Peyer's patch (tissue), 4 donors: ENCODE results near the gene LMX1B. TPM values are rescaled to one million over a fixed set of nuclear protein-coding genes. Genes with fewer than 3 reads are reported as not detected.

Experiments
- DNase-seq, 3 donors: peaks; one replicate each; pipeline ENCODE4 v3.0.0-alpha.2; 2017 to 2019
- H3K27ac ChIP-seq, 4 donors: fragments of 200-600 bp; sonication (generic); one replicate each; pipeline ENCODE4 v1.5.1; 2016 to 2019
- H3K27me3 ChIP-seq, 2 donors: fragments of 200-600 bp; sonication (generic); one replicate each; pipeline ENCODE4 v1.5.1; 2019
- H3K36me3 ChIP-seq, 3 donors: fragments of 200-600 bp; sonication (generic); one replicate each; pipeline ENCODE4 v1.5.1; 2016 to 2019
- H3K4me1 ChIP-seq, 4 donors: fragments of 200-600 bp; sonication (generic); one replicate each; pipeline ENCODE4 v1.5.1; 2016 to 2019
- H3K4me3 ChIP-seq, 4 donors: fragments of 200-600 bp; sonication (generic); 1 replicate in 3 of 4; 2 replicates in 1 of 4; pipeline ENCODE4 v1.5.1; 2016 to 2019; ENCODE audit warnings: mild to moderate bottlenecking in 1 of 4
- H3K9me3 ChIP-seq, 4 donors: fragments of 200-600 bp; sonication (generic); one replicate each; pipeline ENCODE4 v1.5.1; 2016 to 2019; ENCODE audit warnings: mild to moderate bottlenecking in 1 of 4
- POLR2A ChIP-seq, 2 donors: fragments of 450-650 bp; IDR thresholded peaks; one replicate each; pipeline ENCODE4 v1.5.1; 2017; ENCODE audit warnings: antibody characterized with exemption in 2 of 2, mild to moderate bottlenecking in 2 of 2, moderate library complexity in 2 of 2
- total RNA-seq, 4 donors: library from RNA; depleted of rRNA; stranded (reverse); fragments of >200 nt; gene quantifications; one replicate each; pipeline ENCODE4 v1.1.0, GENCODE V29; 2016
- TF ChIP-seq, protein P1 (sequence below), 6 experiments: fragments of 450-650 bp in 4 of 6; fragments of 200-600 bp in 2 of 6; sonication (generic) in 1 of 6; IDR thresholded peaks; one replicate each; pipeline ENCODE4 v1.5.1; 2017 to 2019; ENCODE audit warnings: antibody characterized with exemption in 6 of 6, mild to moderate bottlenecking in 3 of 6, moderate library complexity in 1 of 6

LMX1B gene
- total RNA-seq, 4 donors from 2014 or later: not detected

DNA sequence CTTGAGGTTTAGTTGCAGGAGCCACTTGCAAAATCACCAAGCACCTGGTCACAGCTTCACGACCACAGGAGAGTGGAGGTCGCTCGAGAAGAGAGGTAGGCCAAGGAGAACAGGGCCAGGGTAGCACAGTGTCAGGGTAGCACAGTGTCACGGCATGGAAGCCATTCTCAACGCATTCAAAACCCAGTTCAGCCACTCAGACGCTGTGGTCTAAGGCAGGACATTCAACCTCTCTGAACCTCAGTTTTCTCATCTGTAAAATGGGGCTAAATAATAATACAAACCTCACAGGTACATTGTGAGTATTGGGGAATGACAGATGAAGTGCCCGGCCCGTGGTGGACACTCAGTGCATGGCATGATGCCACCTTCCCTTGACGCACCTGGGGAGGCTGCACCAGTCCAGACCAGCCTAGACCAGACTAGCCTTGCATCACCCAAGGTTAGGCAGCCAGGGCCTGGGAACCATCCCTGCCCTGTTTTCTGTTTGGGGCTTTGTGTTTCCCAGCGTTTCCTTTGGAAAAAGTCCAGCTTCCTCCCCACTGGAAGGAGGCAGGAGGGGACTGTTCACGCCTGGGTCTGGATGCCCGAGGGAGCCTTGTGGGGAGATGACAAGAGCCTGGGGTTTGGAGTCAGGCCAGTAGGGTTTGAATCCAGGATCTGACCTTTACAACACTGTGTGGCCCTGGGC lies 7.8 kb upstream of the LMX1B start:
- Histone ChIP-seq H3K4me1 (peaks cover 0 to 8% (median 2%) of the 10 kb centered on the region in 4 donors), H3K9me3 (no peaks in the 10 kb centered on the region), H3K27me3 (peaks cover 0 to 13% of the 10 kb centered on the region in 2 donors), H3K27ac (no peak overlapping the region), H3K36me3 (no peaks in the 10 kb centered on the region), H3K4me3 (no peak overlapping the region)
- TF ChIP-seq, protein P1, sequence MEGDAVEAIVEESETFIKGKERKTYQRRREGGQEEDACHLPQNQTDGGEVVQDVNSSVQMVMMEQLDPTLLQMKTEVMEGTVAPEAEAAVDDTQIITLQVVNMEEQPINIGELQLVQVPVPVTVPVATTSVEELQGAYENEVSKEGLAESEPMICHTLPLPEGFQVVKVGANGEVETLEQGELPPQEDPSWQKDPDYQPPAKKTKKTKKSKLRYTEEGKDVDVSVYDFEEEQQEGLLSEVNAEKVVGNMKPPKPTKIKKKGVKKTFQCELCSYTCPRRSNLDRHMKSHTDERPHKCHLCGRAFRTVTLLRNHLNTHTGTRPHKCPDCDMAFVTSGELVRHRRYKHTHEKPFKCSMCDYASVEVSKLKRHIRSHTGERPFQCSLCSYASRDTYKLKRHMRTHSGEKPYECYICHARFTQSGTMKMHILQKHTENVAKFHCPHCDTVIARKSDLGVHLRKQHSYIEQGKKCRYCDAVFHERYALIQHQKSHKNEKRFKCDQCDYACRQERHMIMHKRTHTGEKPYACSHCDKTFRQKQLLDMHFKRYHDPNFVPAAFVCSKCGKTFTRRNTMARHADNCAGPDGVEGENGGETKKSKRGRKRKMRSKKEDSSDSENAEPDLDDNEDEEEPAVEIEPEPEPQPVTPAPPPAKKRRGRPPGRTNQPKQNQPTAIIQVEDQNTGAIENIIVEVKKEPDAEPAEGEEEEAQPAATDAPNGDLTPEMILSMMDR (IDR thresholded peaks at IDR 0.05): no peak
- TF ChIP-seq POLR2A (IDR thresholded peaks at IDR 0.05): no peak
- peak in 1 of 3 donors; percentile 14 for DNase-seq

DNA sequence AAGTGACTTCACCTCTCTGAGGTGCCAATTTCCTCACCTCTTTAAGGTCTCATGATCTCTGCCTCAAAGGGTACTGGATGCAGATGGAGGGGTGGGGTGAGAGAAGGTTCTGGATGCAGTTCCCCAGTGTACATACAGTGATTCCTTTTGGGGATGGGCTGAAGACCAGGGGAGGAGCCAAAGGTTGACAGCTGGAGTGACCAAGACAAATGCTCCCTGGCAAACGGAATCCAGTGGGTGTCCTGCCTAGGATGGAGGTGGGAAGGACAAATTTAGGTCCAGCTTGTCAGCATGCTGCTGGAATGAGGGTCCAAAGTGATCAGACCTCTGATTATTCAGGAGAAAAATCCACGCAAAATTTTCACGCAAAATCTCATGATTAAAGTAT lies 7.3 kb upstream of the LMX1B start:
- H3K27ac ChIP-seq: no peak overlapping the region
- H3K36me3 ChIP-seq: no peaks in the 10 kb centered on the region
- H3K4me3 ChIP-seq: no peak overlapping the region
- H3K9me3 ChIP-seq: no peaks in the 10 kb centered on the region
- no peak for DNase-seq
- H3K4me1 ChIP-seq: peaks cover 0 to 14% (median 5%) of the 10 kb centered on the region in 4 donors
- no peak for TF ChIP-seq POLR2A (IDR thresholded peaks at IDR 0.05)
- H3K27me3 ChIP-seq: peaks cover 0 to 13% of the 10 kb centered on the region in 2 donors

DNA sequence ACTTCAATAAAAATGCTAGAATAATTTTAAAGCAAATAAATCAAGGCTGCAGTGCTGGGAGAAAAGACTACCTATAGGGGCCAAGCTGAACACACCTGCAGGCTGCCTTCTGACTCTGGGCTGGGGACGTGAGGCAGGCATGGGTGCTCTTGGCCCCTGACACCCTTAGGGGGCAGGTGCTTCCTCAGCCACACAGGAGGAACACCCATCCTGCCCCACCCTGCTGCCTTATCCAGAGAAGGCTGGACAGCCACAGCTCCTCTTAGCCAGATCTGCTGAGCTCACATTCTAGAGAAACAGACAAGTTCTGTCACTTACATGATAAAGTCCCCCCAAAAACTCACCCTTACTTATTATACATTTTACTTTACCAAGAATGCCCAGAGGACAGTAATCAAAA lies 6.6 kb upstream of the LMX1B start:
- Histone ChIP-seq H3K4me1 (peaks cover 0 to 15% (median 7%) of the 10 kb centered on the region in 4 donors), H3K36me3 (no peaks in the 10 kb centered on the region), H3K9me3 (no peaks in the 10 kb centered on the region), H3K27ac (no peak overlapping the region), H3K4me3 (no peak overlapping the region), H3K27me3 (peaks cover 0 to 13% of the 10 kb centered on the region in 2 donors)
- TF ChIP-seq, protein P1 (IDR thresholded peaks at IDR 0.05): no peak
- no peak for TF ChIP-seq POLR2A (IDR thresholded peaks at IDR 0.05)
- DNase-seq: peak in 1 of 3 donors; percentile 24

DNA sequence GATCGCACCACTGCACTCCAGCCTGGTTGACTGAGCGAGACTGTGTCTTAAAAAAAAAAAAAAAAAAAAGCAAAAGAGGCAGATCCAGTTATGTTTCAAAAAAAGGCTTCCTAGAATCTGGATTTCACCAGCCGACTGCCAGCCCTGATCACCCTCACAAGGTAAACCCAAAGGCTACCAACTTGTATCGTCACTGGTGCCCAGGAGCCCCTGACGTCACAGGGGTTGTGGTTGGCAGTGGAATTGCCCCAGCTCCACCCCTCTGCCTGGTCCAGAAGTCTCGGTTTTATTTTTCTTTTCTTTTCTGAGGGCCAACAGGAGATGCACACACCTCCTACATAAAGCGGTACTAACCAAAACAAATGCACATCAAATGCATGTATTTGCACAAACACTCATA lies 6.0 kb upstream of the LMX1B start:
- Histone ChIP-seq H3K9me3 (no peaks in the 10 kb centered on the region), H3K36me3 (no peaks in the 10 kb centered on the region), H3K4me1 (peaks cover under 1 to 22% (median 12%) of the 10 kb centered on the region in 4 donors), H3K27ac (no peak overlapping the region), H3K27me3 (peaks cover 0 to 19% of the 10 kb centered on the region in 2 donors), H3K4me3 (no peak overlapping the region)
- TF ChIP-seq, protein P1 (IDR thresholded peaks at IDR 0.05): no peak
- no peak for TF ChIP-seq POLR2A (IDR thresholded peaks at IDR 0.05)
- DNase-seq: peak in 1 of 3 donors; percentile 18

DNA sequence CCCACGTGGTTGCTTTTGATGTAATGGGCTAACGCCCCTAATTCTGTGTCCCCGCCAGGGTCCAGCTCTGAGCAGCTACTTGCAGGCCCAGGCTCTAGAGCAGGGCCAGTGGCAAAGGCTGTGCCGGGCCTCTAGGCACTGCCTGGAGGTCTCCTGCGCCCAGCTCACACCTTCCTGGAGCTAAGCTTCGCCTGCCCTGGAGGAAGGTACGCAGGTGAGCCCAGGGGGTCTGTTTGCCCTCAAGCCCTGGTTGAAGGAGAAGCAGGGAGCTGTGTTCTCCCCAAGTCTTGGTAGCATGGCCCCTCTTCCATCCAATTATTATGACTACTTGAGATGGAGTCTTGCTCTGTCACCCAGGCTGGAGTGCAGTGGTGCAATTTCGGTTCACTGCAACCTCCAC lies 5.2 kb upstream of the LMX1B start:
- Histone ChIP-seq H3K27me3 (peaks cover 0 to 26% of the 10 kb centered on the region in 2 donors), H3K36me3 (no peaks in the 10 kb centered on the region), H3K27ac (no peak overlapping the region), H3K9me3 (no peaks in the 10 kb centered on the region), H3K4me3 (no peak overlapping the region), H3K4me1 (peaks cover 3 to 29% (median 16%) of the 10 kb centered on the region in 4 donors)
- peak in 1 of 3 donors; percentile 14 for DNase-seq
- TF ChIP-seq POLR2A (IDR thresholded peaks at IDR 0.05): no peak
- TF ChIP-seq, protein P1 (IDR thresholded peaks at IDR 0.05): no peak

DNA sequence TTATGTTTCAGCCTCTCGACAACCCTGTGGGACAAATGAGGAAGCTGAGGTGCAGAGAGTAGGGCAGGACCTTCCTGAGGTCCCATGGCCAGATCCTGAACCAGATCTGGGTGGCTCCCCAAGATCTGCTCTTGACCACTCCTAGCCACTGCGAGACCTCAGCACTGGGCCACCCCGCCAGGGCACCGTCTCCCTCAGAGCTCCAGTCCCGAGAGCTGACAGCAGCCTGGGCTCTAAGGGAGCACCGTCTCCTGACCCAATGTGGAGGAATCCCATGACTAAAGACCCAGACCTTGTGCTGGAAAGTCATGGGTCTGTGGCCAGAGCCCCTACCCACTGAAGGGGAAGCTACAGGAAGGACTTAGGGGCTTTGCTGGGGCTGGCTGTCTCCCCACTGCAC lies 4.5 kb upstream of the LMX1B start:
- Histone ChIP-seq H3K4me3 (no peak overlapping the region), H3K27me3 (peaks cover 0 to 26% of the 10 kb centered on the region in 2 donors), H3K27ac (no peak overlapping the region), H3K9me3 (no peaks in the 10 kb centered on the region), H3K36me3 (no peaks in the 10 kb centered on the region), H3K4me1 (peaks cover 3 to 29% (median 16%) of the 10 kb centered on the region in 4 donors)
- DNase-seq: no peak
- TF ChIP-seq POLR2A (IDR thresholded peaks at IDR 0.05): no peak
- TF ChIP-seq, protein P1 (IDR thresholded peaks at IDR 0.05): no peak
